ENCODE results near the gene CACNB2. TPM values are rescaled to one million over a fixed set of nuclear protein-coding genes. Genes with fewer than 3 reads are reported as not detected.

The CACNB2 gene
- total RNA-seq, 1 donor from 2014 or later, result 4.9 TPM

DNA sequence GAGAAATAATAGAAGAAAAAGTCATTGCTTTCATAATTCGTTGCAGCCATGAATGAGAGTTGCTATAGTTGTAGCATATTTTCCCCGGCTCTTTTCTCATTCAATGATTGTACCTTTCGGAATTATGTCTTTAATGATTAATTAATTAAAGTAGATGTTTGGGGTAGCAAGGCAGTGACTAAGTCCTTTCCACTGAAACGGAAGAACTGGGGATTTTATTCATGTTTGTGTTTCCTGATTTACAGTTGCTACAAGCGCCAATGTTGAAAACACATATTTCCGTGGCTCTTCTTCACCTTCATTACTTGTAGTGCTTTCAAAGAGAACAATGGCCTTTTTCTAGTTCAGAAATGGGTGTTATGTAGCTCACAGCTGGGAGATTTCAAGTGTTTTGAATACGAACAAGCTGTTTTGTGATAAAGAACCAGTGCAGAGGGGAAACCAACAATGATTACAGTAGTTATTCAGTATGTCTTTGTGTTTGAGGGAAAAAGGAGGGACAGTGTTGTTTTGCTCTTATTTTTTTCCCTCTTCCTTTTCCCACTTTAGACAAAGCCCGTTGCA lies 357.7 kb downstream of the CACNB2 start:
- no peak for DNase-seq (ENCODE audit: low spot score, unreplicated experiment)
- TF ChIP-seq CTCF (IDR thresholded peaks at IDR 0.05; ENCODE audit: unreplicated experiment), result no peak
- H3K27me3 Mint-ChIP-seq, result no peaks in the 10 kb centered on the region
- H3K27ac Mint-ChIP-seq, result no peak overlapping the region
- no peaks in the 10 kb centered on the region for H3K9me3 Mint-ChIP-seq (ENCODE audit: low read depth)
- no peaks in the 10 kb centered on the region for H3K36me3 Mint-ChIP-seq (ENCODE audit: insufficient read depth)
- H3K4me3 Mint-ChIP-seq (ENCODE audit: low read depth), result no peak overlapping the region
- H3K4me1 Mint-ChIP-seq (ENCODE audit: low read depth), result no peaks in the 10 kb centered on the region

- Mint-ChIP-seq H3K9me3 (ENCODE audit: low read depth) (no peaks in the 10 kb centered on the region), H3K27ac (no peak overlapping the region), H3K36me3 (ENCODE audit: insufficient read depth) (no peaks in the 10 kb centered on the region), H3K27me3 (no peaks in the 10 kb centered on the region), H3K4me3 (ENCODE audit: low read depth) (no peak overlapping the region), H3K4me1 (ENCODE audit: low read depth) (no peaks in the 10 kb centered on the region)
- no peak for TF ChIP-seq CTCF (IDR thresholded peaks at IDR 0.05; ENCODE audit: unreplicated experiment)
- DNase-seq (ENCODE audit: low spot score, unreplicated experiment), result no peak
Measured at GRCh38 chr10:18498998-18499397, 358.8 kb downstream of the CACNB2 start.

DNA sequence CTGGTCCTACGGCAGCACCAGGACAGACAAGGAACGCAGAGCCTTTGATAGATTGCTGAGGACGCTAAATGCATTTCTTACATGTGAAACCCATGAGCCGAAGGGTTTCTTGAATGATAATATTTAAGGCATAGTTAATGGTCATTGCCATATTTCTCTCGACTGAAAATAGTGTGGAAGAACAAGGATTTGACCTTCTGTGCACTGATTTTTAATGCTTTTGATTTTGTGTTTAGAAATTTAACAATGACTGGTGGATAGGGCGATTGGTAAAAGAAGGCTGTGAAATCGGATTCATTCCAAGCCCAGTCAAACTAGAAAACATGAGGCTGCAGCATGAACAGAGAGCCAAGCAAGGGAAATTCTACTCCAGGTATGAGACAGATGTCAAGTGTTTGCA lies 360.4 kb downstream of the CACNB2 start:
- Mint-ChIP-seq H3K9me3 (ENCODE audit: low read depth) (no peaks in the 10 kb centered on the region), H3K4me1 (ENCODE audit: low read depth) (no peaks in the 10 kb centered on the region), H3K27ac (no peak overlapping the region), H3K36me3 (ENCODE audit: insufficient read depth) (no peaks in the 10 kb centered on the region), H3K27me3 (no peaks in the 10 kb centered on the region), H3K4me3 (ENCODE audit: low read depth) (no peak overlapping the region)
- DNase-seq (ENCODE audit: low spot score, unreplicated experiment), result no peak
- TF ChIP-seq CTCF (IDR thresholded peaks at IDR 0.05; ENCODE audit: unreplicated experiment), result no peak

DNA sequence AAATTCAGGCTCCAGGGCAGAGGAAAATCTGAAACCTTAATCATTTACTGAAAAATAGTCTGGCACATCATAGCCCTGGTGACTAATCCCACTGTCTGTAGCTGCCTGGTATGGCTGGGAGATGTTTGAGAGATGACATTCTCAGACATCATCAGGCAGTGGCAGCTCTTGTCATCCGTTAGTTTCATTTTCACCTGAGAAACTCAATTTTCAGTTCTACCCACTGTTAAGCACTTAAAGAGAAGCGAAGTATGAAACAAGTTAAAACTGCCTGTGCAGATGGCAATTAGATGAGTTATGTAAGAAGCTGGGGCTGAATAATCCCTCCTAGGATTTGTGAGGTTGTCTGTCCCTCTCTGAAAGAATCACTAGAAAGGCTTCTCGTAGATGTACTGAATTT lies 361.0 kb downstream of the CACNB2 start:
- DNase-seq (ENCODE audit: low spot score, unreplicated experiment), result no peak
- no peak for TF ChIP-seq CTCF (IDR thresholded peaks at IDR 0.05; ENCODE audit: unreplicated experiment)
- H3K4me1 Mint-ChIP-seq (ENCODE audit: low read depth), result no peaks in the 10 kb centered on the region
- H3K27me3 Mint-ChIP-seq, result no peaks in the 10 kb centered on the region
- H3K9me3 Mint-ChIP-seq (ENCODE audit: low read depth), result no peaks in the 10 kb centered on the region
- H3K4me3 Mint-ChIP-seq (ENCODE audit: low read depth), result no peak overlapping the region
- no peaks in the 10 kb centered on the region for H3K36me3 Mint-ChIP-seq (ENCODE audit: insufficient read depth)
- H3K27ac Mint-ChIP-seq, result no peak overlapping the region

- Mint-ChIP-seq H3K9me3 (ENCODE audit: low read depth) (no peaks in the 10 kb centered on the region), H3K27ac (no peak overlapping the region), H3K27me3 (no peaks in the 10 kb centered on the region), H3K4me3 (ENCODE audit: low read depth) (no peak overlapping the region), H3K4me1 (ENCODE audit: low read depth) (no peaks in the 10 kb centered on the region), H3K36me3 (ENCODE audit: insufficient read depth) (no peaks in the 10 kb centered on the region)
- no peak for DNase-seq (ENCODE audit: low spot score, unreplicated experiment)
- TF ChIP-seq CTCF (IDR thresholded peaks at IDR 0.05; ENCODE audit: unreplicated experiment), result no peak
Measured at GRCh38 chr10:18501629-18502028, 361.4 kb downstream of the CACNB2 start.

Data from progenitor cell of endocrine pancreas (in vitro differentiated cells).